Anterior cingulate cortex (tissue), 58 donors: ENCODE measurements around the gene ELAPOR1.

Experiments
- DNase-seq, 58 donors: peaks; one replicate each; lab custom pipeline; 2025; lab: John Stamatoyannopoulos, UW

The ELAPOR1 gene

GRCh38 chr1:109113590-109114341 is at the start of gene ELAPOR1:
Gene ELAPOR1 (plus strand): TSS chr1:109114115. CDS start chr1:109114184, 69 bp downstream.
- DNase-seq, result peak in 50 of 58 donors; percentile 16 to 76 (median 42)

DNA sequence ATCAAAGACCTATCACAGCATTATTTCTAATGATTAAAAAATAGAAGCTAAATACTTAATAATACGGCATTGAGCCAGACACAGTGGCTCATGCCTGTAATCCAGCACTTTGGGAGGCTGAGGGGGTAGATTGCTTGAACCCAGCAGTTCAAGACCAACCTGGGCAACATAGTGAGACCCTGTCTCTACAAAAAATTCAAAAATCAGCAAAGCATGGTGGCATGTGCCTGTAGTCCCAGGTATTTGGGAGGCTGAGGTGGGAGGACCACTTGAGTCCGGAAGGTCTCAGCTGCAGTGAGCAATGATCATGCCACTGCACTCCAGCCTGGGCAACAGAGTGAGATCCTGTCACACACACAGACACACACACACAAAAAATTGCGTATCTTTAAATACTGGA is 48.8 kb upstream of the ELAPOR1 start:
- DNase-seq, result no peak

GRCh38 chr1:109067883-109068282 is 46.0 kb upstream of the ELAPOR1 start:
- no peak for DNase-seq

- DNase-seq, result no peak
Measured at GRCh38 chr1:109069294-109069693, 44.6 kb upstream of the ELAPOR1 start.

DNA sequence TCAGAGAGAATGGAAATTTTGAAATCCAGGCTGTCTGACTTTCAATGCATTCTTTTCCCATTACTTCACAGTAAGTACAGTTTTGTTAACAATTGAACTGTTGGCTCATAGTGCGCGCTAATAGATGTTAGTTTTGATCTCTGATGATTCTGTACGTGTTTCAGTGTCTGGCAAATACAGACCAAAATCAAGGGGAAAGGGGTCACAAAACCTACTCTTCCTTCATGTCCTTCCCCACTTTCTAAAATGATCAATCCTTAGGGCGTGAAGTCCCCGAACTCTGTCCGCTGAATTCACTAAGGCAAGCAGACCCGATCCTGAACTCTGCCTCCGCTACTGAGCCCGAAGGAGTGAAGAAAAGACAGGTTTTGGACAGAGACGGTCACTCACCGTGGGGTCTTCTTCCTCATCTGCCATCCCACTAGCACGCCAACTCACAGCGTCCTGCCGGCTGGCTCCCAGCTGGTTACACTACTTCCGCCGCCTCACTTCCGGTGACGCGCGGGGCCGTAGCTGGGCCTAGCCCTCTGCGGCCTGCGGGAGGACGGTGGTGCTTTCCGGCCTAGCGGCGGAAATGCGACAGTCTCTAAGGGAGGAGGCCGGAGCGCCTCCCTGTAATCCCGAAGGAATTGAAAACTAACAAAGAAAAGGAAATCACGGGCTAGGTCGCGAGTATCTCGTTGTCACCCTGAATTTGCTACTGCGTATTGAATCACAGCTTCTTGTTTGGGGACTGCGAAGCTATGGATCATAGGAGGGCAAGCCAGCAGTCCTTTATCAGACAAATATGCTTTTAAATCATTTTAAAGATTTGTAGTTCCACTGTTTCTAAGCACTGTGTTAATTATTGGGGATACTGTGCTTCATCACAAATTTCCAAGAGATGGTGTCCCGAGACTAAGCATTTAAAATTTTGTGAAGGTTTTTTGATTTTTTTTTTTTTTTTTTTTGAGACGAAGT is 38.1 kb upstream of the ELAPOR1 start, which contains the start of gene TAF13:
TSS of gene TAF13 (minus strand) at position 473 of the 960 bp plus-strand sequence. CDS start at position 417, 56 bp downstream.
- peak; percentile 44 to 97 (median 92) for DNase-seq

DNA sequence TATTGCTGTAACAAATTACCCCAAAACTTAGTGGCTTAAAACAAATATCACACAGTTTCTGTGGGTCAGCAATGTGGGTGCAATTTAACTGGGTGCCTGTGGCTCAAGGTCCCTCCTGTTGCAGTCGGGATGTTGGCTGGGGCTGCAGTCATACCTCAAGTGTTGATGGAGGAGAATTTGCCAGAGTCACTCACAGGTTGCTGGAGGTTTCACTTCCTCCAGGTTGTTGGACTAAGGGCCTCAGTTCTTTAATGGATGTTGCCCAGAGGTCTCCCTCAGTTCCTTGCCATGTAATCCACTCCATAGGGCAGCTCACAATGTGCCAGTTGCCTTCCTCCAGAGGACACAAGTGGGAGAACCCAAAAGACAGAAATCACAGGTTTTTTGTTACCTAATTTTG is 35.6 kb upstream of the ELAPOR1 start:
- no peak for DNase-seq

- no peak for DNase-seq
Measured at GRCh38 chr1:109079240-109079622, 34.7 kb upstream of the ELAPOR1 start.

- no peak for DNase-seq
Measured at GRCh38 chr1:109080441-109081082, 33.4 kb upstream of the ELAPOR1 start.

- DNase-seq, result no peak
Measured at GRCh38 chr1:109083501-109083900, 30.4 kb upstream of the ELAPOR1 start.

GRCh38 chr1:109083923-109084322 is 30.0 kb upstream of the ELAPOR1 start:
- DNase-seq, result peak in 49 of 58 donors; percentile 6 to 94 (median 52)

DNA sequence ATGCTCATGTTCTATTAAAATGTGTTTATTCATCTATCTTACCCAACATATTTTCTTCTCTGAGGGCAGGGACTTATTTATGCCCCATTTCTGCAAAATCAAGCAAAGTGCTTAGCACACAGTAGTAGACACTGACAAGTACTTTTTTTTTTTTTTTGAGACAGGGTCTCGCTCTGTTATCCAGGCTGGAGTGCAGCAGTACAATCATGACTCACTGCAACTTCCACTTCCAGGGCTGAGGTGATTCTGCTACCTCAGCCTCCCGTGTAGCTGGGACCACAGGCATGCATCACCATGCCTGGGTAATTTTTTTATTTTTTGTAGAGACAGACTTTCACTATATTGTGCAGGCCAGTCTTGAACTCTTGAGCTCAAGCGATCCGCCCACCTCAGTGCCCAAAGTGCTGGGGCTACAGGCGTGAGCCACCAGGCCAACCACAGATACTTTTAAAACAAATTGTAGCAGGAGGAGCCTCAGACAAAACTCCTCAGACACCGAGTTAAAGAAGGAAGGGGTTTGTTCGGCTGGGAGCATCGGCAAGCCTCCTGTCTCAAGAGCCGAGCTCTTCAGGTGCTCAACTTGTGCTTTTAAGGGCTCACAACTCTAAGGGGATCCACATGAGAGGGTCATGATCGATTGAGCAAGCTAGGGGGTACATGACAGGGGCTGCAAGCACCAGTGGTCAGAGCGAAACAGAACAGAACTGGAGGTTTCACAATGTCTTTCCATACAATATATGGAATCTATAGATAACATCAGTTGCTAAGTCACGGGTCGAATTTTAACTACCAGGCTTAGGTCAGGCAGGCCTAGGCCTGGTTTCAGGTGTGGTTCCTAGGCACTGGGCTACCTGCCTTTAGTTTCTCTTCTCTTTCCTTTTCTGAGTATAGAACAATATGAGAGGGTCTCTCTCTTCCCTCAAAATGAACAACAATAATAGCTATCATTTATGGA is 29.1 kb upstream of the ELAPOR1 start:
- DNase-seq, result no peak

DNA sequence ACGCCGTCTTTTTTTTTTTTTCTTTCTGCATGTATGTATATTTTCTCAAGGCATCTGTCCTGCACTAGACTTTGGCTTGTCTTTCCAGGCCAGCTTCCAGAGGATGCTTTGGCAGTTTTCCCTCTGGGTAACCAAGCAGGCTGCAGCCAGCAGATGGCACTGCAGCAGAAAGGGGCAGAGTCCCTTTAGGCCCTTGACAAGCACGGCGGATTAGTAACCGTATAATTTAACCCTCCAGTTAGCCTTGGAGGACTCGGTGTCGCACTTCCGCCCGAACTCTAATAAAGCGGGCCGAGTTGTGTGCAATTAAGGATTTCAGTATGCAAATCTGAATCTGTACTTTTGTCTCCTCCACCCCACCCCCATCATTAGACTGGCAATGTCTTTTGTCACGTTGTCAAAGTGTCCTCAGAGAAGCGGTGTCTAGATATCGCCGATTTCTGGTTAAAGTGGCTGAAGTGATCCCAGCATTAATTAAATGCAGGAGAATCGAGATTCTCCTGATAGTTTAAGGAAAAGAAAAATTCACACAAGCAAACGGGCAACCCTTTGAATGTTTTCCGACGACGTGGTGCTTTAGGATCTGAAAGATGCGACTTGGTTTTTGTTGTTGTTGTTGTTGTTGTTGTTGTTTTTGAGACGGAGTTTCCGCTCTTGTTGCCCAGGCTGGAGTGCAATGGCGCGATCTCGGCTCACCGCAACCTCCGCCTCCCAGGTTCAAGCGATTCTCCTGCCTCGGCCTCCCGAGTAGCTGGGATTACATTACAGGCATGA is 24.5 kb upstream of the ELAPOR1 start:
- DNase-seq, result peak in 55 of 58 donors; percentile 31 to 93 (median 76)

DNA sequence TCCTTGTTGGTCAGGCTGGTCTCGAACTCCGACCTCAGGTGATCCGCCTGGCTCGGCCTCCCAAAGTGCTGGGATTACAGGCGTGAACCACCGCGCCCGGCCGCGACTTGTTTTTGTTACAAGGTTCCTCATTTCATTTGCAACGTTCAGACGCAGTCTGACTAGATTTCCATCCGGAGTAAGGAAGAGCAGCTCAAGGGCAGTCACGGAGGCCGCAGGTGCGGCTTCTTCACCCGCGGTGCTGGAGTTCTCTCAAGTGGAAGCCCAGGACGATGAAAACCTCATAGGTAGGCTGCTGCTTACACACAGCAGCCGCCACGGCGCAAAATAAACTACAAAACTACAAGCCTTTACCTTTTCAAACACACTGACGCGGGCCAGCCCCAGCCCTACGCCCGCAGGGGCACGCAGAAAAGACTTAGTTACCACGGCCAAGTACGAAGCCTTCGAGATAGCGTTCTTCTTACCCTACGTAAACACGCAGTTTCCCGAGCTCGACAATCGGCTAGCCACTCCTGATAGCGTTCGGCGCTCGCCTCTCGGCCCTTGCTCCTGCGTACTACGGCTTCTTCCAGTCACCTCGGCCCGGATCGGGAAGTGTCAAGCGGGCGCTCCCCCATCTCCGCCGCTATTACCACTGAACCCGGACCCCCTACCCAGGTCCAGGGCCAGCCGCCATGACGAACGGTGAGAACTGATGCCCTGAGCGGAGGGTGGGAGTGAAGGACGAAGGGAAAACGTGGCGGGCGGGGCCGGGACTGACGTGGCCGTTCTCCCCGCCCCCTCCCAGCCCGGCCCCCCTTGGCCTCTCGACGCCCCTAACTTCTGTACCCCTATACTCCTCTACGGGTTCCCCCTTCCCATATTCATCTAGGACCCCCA is 23.5 kb upstream of the ELAPOR1 start, which contains the start of gene TMEM167B:
TSS of gene TMEM167B (plus strand) at position 569 of the 882 bp plus-strand sequence. CDS start at position 678, 109 bp downstream.
- DNase-seq, result peak; percentile 40 to 94 (median 88)

DNA sequence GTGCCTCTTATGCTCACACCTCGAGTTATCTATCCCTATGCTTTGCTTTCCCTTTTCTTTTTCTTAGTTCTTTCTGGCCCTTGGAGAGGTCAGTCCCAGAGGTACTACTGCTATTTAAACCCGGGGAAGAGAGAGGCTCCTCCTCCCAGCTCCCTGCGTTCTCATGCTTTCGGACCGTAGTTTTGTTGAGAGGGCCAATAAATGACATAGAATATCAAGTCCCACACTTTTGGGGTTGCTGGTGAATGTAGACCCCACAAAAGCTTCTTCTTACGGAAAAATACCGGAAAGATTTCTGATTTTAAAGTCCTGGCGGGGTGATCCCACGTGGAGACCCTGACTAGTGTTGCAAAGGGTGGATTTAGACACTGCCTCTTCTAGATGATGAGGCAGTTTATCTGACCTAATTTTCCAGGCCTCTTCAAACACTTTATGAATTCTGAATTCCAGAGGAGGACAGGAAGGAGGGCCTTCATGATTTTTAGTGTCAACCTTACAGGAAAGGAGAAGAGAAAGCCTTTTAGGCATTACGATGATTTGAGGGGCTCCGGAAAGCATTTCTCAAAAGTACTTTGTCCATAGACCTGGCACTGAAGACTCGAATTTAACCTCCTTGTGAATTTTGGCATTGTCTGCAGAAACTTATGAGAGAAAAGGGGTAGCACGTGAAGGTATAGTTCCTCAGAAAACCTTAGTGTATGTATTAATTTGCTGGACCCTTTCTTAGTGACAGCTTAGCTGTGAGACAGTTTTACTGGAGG is 22.7 kb upstream of the ELAPOR1 start:
- DNase-seq, result peak in 1 of 58 donors; percentile 67

DNA sequence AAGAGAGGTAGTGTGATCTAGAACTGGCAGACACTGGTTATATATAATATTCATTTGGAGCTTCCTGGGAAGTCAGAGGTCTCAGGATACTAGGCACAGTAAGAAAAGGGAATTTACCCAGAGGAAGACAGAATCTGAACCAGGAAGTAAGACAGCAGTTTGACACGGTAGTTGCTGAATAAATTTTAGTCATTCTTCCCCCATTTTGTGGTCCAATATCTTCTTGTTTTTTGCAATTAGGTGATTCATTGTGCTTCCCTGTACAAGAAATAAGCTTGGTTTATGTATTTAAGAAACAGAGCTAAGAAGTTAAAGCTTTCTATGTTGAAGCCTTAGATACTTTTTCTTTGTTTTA is 22.1 kb upstream of the ELAPOR1 start:
- no peak for DNase-seq

- no peak for DNase-seq
Measured at GRCh38 chr1:109094377-109094803, 19.5 kb upstream of the ELAPOR1 start.

DNA sequence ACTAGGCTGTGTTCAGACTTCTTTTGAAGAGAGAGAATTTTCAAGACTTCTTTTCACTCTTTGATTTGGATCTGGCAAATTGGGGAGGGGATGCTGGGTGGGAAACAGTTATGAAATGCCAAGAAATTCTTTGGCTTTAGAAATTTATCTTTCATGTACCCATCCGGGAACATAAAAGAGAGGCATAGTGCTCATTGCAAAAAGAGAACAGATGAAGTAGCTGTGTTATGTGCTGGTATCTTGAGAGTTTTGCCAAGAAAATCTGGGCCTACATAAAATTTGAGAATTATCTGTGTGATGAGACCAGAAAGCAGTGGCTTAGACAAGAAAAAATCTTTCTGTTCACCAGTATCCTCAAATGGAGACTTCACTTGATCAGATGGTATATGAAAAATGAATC is 19.0 kb upstream of the ELAPOR1 start:
- DNase-seq, result peak in 1 of 58 donors; percentile 40
